Neural cell (in vitro differentiated cells): Measurements from ENCODE around the gene TOR2A. TPM values are rescaled to one million over a fixed set of nuclear protein-coding genes. Genes with fewer than 3 reads are reported as not detected.
"Not testable (repeated sequence)": the region's sequence is repeated elsewhere in the genome, so short reads cannot be mapped to it uniquely, and the experiment has no call there.

Experiments used
- H2AFZ ChIP-seq: fragments of 200-600, 300-800 bp; sonication (generic), shearing (Covaris generic); 2 replicates; pipeline ENCODE4 v1.6.0; 2014; ENCODE audit warnings: low read depth, mild to moderate bottlenecking, antibody characterized with exemption, low read length, moderate library complexity
- H3F3A ChIP-seq: fragments of 200-600 bp; shearing (Covaris generic); 2 replicates; pipeline ENCODE4 v1.6.1; 2016; ENCODE audit warnings: mild to moderate bottlenecking, moderate library complexity, mixed read lengths, antibody characterized with exemption, low read length; ENCODE audit not compliant: insufficient read depth, poor library complexity, severe bottlenecking
- H3K27ac ChIP-seq: fragments of 200-600, 300-800 bp; sonication (generic), shearing (Covaris generic); 2 replicates; pipeline ENCODE4 v1.5.1; 2014; ENCODE audit warnings: mild to moderate bottlenecking, low read length, moderate library complexity
- H3K27me3 ChIP-seq: fragments of 300-800, 200-600 bp; sonication (generic), shearing (Covaris generic); 2 replicates; pipeline ENCODE4 v1.6.0; 2014; ENCODE audit warnings: mild to moderate bottlenecking, low read depth, low read length, moderate library complexity; ENCODE audit not compliant: insufficient read depth
- H3K36me3 ChIP-seq: fragments of 300-800, 200-600 bp; sonication (generic), shearing (Covaris generic); 2 replicates; pipeline ENCODE4 v1.5.1; 2014; ENCODE audit warnings: mild to moderate bottlenecking, antibody characterized with exemption, low read length, moderate library complexity; ENCODE audit not compliant: insufficient read depth
- H3K4me2 ChIP-seq: fragments of 300-800, 200-600 bp; sonication (generic), shearing (Covaris generic); 2 replicates; pipeline ENCODE4 v1.6.0; 2014; ENCODE audit warnings: mild to moderate bottlenecking, low read length
- H3K4me3 ChIP-seq: fragments of 300-800, 200-600 bp; sonication (generic), shearing (Covaris generic); 2 replicates; pipeline ENCODE4 v1.5.1; 2014; ENCODE audit warnings: mild to moderate bottlenecking, low read length, moderate library complexity
- H3K79me2 ChIP-seq: fragments of 200-600 bp; shearing (Covaris generic); replicated peaks from 2 replicates; pipeline ENCODE4 v1.6.0; 2014; ENCODE audit warnings: mild to moderate bottlenecking, low read length, moderate library complexity; ENCODE audit not compliant: insufficient read depth
- H3K9ac ChIP-seq: fragments of 300-800, 200-600 bp; sonication (generic), shearing (Covaris generic); 2 replicates; pipeline ENCODE4 v1.6.1; 2016; ENCODE audit warnings: mild to moderate bottlenecking, low read length, mixed read lengths
- H3K9me2 ChIP-seq: fragments of 200-600 bp; shearing (Covaris generic); 2 replicates; pipeline ENCODE4 v1.6.1; 2016; ENCODE audit warnings: mild to moderate bottlenecking, low read length, mixed read lengths; ENCODE audit not compliant: insufficient read depth
- H3K9me3 ChIP-seq: fragments of 200-600, 300-800 bp; sonication (generic), shearing (Covaris generic); 2 replicates; pipeline ENCODE4 v1.6.1; 2016; ENCODE audit warnings: mild to moderate bottlenecking, mixed run types, low read length, moderate library complexity, mixed read lengths
- H4K20me1 ChIP-seq: fragments of 200-600 bp; shearing (Covaris generic); 2 replicates; pipeline ENCODE4 v1.6.1; 2016; ENCODE audit warnings: mild to moderate bottlenecking, mixed run types; ENCODE audit not compliant: insufficient read depth
- EP300 ChIP-seq: fragments of 450-650 bp; conservative IDR thresholded peaks from 2 replicates; pipeline ENCODE4 v1.6.1; 2014; ENCODE audit warnings: antibody characterized with exemption, mild to moderate bottlenecking, moderate library complexity; ENCODE audit not compliant: poor library complexity, severe bottlenecking
- EZH2 ChIP-seq: fragments of 200-600, 300-800 bp; shearing (Covaris generic), sonication (generic); IDR thresholded peaks from 2 replicates; pipeline ENCODE4 v1.6.1; 2014; ENCODE audit warnings: antibody characterized with exemption, low read length, borderline replicate concordance, mild to moderate bottlenecking; ENCODE audit not compliant: insufficient read depth, poor library complexity, severe bottlenecking
- MXI1 ChIP-seq: fragments of 450-650 bp; conservative IDR thresholded peaks from 2 replicates; pipeline ENCODE4 v1.6.1; 2014; ENCODE audit warnings: antibody characterized with exemption, mild to moderate bottlenecking; ENCODE audit not compliant: poor library complexity, severe bottlenecking
- POLR2AphosphoS5 ChIP-seq: IDR thresholded peaks from 2 replicates; pipeline ENCODE4 v1.6.1; 2012
- RAD21 ChIP-seq: fragments of 450-650 bp; conservative IDR thresholded peaks from 2 replicates; pipeline ENCODE4 v1.6.1; 2014; ENCODE audit warnings: antibody characterized with exemption, mild to moderate bottlenecking, moderate library complexity
- SMC3 ChIP-seq: fragments of 450-650 bp; conservative IDR thresholded peaks from 2 replicates; pipeline ENCODE4 v1.6.1; 2014; ENCODE audit warnings: antibody characterized with exemption, mild to moderate bottlenecking, moderate library complexity; ENCODE audit not compliant: poor library complexity
- TAF1 ChIP-seq: IDR thresholded peaks from 2 replicates; pipeline ENCODE4 v1.6.1; 2012; ENCODE audit warnings: low read depth
- polyA plus RNA-seq: library from polyadenylated mRNA; depleted of rRNA; stranded (reverse); fragments of >200 nt; gene quantifications from 2 replicates; pipeline ENCODE4 v1.2.3, GENCODE V29; 2014
- TF ChIP-seq, protein P1 (sequence below): fragments of 450-650 bp; IDR thresholded peaks from 2 replicates; pipeline ENCODE4 v1.5.1; 2014; ENCODE audit warnings: antibody characterized with exemption, mild to moderate bottlenecking, moderate library complexity; ENCODE audit not compliant: poor library complexity, severe bottlenecking
- TF ChIP-seq, protein P2 (sequence below): IDR thresholded peaks from 2 replicates; pipeline ENCODE4 v1.6.1; 2012; ENCODE audit warnings: borderline replicate concordance

TOR2A gene
- polyA plus RNA-seq, 1 donor from 2014 or later = 59.7 TPM

DNA sequence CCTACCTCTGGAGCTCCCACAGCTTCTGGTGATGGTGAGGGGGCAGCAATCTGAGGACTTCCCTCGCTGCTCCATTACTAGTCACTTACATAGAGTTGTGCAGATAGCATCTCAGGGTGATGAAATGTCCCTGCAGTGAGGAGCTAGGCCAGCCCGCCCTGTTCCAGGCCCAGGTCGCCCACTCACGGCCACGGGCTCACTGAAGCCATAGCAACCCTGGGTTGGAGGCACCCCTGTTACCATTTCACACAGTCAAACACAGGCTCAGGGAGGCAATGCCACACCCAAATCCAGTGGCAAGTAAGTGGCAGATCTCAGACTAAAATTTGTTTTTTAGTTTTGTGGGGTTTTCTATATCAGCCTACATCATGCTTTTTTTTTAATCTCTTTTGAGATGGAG, 23.7 kb upstream of the TOR2A start:
- Histone ChIP-seq H3K4me2 (no peak overlapping the region), H3K4me3 (no peak overlapping the region), H3F3A (no peaks in the 10 kb centered on the region), H3K9ac (no peak overlapping the region), H2AFZ (no peak overlapping the region), H3K27me3 (no peaks in the 10 kb centered on the region), H3K9me2 (no peaks in the 10 kb centered on the region), H3K9me3 (no peaks in the 10 kb centered on the region), H4K20me1 (no peaks in the 10 kb centered on the region), H3K79me2 (peaks cover 8% of the 10 kb centered on the region), H3K27ac (no peak overlapping the region), H3K36me3 (no peaks in the 10 kb centered on the region)
- TF ChIP-seq, protein P1, sequence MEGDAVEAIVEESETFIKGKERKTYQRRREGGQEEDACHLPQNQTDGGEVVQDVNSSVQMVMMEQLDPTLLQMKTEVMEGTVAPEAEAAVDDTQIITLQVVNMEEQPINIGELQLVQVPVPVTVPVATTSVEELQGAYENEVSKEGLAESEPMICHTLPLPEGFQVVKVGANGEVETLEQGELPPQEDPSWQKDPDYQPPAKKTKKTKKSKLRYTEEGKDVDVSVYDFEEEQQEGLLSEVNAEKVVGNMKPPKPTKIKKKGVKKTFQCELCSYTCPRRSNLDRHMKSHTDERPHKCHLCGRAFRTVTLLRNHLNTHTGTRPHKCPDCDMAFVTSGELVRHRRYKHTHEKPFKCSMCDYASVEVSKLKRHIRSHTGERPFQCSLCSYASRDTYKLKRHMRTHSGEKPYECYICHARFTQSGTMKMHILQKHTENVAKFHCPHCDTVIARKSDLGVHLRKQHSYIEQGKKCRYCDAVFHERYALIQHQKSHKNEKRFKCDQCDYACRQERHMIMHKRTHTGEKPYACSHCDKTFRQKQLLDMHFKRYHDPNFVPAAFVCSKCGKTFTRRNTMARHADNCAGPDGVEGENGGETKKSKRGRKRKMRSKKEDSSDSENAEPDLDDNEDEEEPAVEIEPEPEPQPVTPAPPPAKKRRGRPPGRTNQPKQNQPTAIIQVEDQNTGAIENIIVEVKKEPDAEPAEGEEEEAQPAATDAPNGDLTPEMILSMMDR = no peak
- TF ChIP-seq, protein P2, sequence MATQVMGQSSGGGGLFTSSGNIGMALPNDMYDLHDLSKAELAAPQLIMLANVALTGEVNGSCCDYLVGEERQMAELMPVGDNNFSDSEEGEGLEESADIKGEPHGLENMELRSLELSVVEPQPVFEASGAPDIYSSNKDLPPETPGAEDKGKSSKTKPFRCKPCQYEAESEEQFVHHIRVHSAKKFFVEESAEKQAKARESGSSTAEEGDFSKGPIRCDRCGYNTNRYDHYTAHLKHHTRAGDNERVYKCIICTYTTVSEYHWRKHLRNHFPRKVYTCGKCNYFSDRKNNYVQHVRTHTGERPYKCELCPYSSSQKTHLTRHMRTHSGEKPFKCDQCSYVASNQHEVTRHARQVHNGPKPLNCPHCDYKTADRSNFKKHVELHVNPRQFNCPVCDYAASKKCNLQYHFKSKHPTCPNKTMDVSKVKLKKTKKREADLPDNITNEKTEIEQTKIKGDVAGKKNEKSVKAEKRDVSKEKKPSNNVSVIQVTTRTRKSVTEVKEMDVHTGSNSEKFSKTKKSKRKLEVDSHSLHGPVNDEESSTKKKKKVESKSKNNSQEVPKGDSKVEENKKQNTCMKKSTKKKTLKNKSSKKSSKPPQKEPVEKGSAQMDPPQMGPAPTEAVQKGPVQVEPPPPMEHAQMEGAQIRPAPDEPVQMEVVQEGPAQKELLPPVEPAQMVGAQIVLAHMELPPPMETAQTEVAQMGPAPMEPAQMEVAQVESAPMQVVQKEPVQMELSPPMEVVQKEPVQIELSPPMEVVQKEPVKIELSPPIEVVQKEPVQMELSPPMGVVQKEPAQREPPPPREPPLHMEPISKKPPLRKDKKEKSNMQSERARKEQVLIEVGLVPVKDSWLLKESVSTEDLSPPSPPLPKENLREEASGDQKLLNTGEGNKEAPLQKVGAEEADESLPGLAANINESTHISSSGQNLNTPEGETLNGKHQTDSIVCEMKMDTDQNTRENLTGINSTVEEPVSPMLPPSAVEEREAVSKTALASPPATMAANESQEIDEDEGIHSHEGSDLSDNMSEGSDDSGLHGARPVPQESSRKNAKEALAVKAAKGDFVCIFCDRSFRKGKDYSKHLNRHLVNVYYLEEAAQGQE = no peak
- TF ChIP-seq MXI1 (no peak), TAF1 (no peak), EZH2 (no peak), SMC3 (no peak), POLR2AphosphoS5 (no peak), RAD21 (no peak)

DNA sequence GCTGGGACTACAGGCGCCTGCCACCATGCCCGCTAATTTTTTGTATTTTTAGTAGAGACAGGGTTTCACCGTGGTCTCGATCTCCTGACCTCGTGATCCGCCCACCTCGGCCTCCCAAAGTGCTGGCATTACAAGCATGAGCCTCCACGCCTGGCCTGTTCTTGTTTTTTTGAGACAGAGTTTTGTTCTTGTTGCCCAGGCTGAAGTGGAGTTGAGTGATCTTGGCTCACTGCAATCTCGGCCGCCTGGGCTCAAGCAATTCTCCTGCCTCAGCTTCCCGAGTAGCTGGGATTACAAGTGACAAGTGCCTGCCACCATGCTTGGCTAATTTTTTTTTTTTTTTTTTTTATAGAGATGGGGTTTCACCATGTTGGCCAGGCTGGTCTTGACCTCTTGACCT, 21.7 kb upstream of the TOR2A start:
- not testable (repeated sequence) for H3K27me3 ChIP-seq, H2AFZ ChIP-seq, H3K27ac ChIP-seq, H3K9me3 ChIP-seq, H4K20me1 ChIP-seq, H3K9me2 ChIP-seq, H3F3A ChIP-seq, H3K36me3 ChIP-seq, H3K4me3 ChIP-seq, H3K4me2 ChIP-seq, H3K9ac ChIP-seq
- peaks cover 26% of the 10 kb centered on the region for H3K79me2 ChIP-seq

DNA sequence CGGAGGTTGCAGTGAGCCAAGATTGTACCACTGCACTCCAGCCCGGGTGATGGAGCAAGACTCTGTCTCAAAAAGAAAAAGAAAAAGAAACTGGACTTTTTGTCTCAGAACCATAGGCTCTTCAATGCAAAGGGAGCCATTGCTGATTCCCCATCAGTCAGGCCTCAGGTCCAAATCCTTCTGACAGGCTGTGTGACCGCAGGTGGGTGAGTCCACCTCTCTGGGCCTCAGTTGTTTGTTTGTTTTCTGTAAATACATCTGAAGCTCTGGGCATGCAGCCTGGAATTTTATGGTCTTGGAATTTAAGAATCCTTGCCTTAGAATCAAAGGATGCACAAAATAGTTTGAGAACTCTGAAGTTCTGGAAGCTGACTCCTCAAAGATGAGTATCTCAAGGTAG, 21.1 kb upstream of the TOR2A start:
- Histone ChIP-seq H2AFZ (no peak overlapping the region), H3K79me2 (peaks cover 26% of the 10 kb centered on the region), H3K9ac (peak overlapping the region; percentile 100), H3K4me2 (no peak overlapping the region), H3K27ac (no peak overlapping the region), H3K27me3 (no peaks in the 10 kb centered on the region), H3F3A (no peaks in the 10 kb centered on the region), H3K9me3 (no peaks in the 10 kb centered on the region), H4K20me1 (no peaks in the 10 kb centered on the region), H3K36me3 (no peaks in the 10 kb centered on the region), H3K4me3 (peak overlapping the region; percentile 100), H3K9me2 (no peaks in the 10 kb centered on the region)
- TF ChIP-seq, protein P2 = no peak
- TF ChIP-seq, protein P1 = no peak
- no peak for TF ChIP-seq TAF1
- TF ChIP-seq SMC3 = no peak
- no peak for TF ChIP-seq EZH2
- no peak for TF ChIP-seq EP300
- no peak for TF ChIP-seq POLR2AphosphoS5
- no peak for TF ChIP-seq RAD21
- no peak for TF ChIP-seq MXI1
